ENCODE data around the gene IL1R2. TPM values are rescaled to one million over a fixed set of nuclear protein-coding genes. Genes with fewer than 3 reads are reported as not detected.

The IL1R2 gene
- total and polyA plus RNA-seq, 9 of the 15 experiments (the other 6 are each of a cell fraction or from before 2014, with no cell fraction given) = 0.13 TPM; not detected in 8

DNA sequence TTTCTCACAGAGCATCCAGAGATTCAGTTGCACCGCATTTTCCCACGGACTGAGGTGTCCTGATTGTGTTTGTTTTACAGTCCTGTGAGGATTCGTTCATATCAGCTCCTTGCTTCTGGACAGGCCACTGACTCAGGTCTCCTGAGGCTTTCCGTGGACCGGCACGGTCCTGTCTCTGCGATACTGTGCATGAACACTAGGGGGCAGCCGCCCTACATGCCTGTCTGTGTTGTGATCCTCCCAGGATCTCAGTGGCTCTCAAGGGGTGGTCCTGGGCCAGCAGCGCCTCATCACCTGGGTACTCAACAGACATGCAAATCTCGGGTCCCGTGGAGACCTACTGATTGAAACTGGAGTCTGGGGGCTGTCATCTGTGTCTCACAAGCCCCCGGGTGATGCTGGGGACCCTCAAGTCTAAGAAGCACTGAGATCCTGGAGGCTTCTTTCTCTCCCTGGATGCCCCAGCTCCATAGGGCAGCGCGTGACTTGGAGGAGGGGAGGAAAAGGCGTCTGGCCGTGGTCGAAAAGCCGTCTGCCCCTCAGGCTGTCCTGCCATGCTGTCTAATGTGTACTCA lies 28.9 kb downstream of the IL1R2 start (continued):
- TF ChIP-seq ZBTB40 (IDR thresholded peaks at IDR 0.05) (no peak), ZBTB40 (CRISPR knock-in tag; IDR thresholded peaks at IDR 0.05) (no peak), CHAMP1 (IDR thresholded peaks at IDR 0.05) (no peak), E2F6 (IDR thresholded peaks at IDR 0.05; ENCODE audit: borderline replicate concordance in 1 of 2, extremely low read depth in 1 of 2, insufficient read depth in 1 of 2, insufficient read length in 1 of 2, low read depth in 1 of 2, low read length in 1 of 2, poor library complexity in 1 of 2, severe bottlenecking in 1 of 2) (no peak), POLR2AphosphoS2 (IDR thresholded peaks at IDR 0.05; ENCODE audit: low read length) (no peak), ZNF239 (CRISPR knock-in tag; IDR thresholded peaks at IDR 0.05) (no peak), ZKSCAN1 (IDR thresholded peaks at IDR 0.05; ENCODE audit: low read depth, low read length) (0 out of 2 replicates have a peak, but pooled peaks have one; percentile 25), SAFB (IDR thresholded peaks at IDR 0.05; ENCODE audit: borderline replicate concordance, low read depth, low read length) (no peak), HDAC8 (tag; IDR thresholded peaks at IDR 0.05) (no peak), ZNF212 (CRISPR knock-in tag; IDR thresholded peaks at IDR 0.05) (no peak), HDAC3 (IDR thresholded peaks at IDR 0.05; ENCODE audit: borderline replicate concordance, partially characterized antibody) (no peak), ZNF589 (CRISPR knock-in tag; IDR thresholded peaks at IDR 0.05; ENCODE audit: low read depth) (no peak), ATF7 (IDR thresholded peaks at IDR 0.05) (no peak), CHD1 (IDR thresholded peaks at IDR 0.05; ENCODE audit: low read length) (no peak), ZNF717 (CRISPR knock-in tag; IDR thresholded peaks at IDR 0.05) (no peak), CTBP1 (IDR thresholded peaks at IDR 0.05; ENCODE audit: borderline replicate concordance) (peak; percentile 72; the same call in 1 of the 2 replicates), NFIC (IDR thresholded peaks at IDR 0.05) (peak; percentile 24; the same call in 1 of the 2 replicates)

Measured in K562 (cell line).